SU-DHL-6 (cell line): Measurements from ENCODE around the gene ARMC7.

ENCODE experiments used
- H2AFZ ChIP-seq: fragments of 200-600 bp; sonication (generic); 2 replicates; pipeline ENCODE4 v1.6.1; 2014; ENCODE audit warnings: low read depth, mild to moderate bottlenecking, moderate library complexity, mixed read lengths, antibody characterized with exemption, low read length; ENCODE audit not compliant: severe bottlenecking
- H3F3A ChIP-seq: fragments of 200-600 bp; shearing (Covaris generic); 2 replicates; pipeline ENCODE4 v1.6.0; 2016; ENCODE audit warnings: antibody characterized with exemption, mild to moderate bottlenecking; ENCODE audit not compliant: insufficient read depth
- H3K27ac ChIP-seq: fragments of 200-600 bp; sonication (generic); 2 replicates; pipeline ENCODE4 v1.5.1; 2016; ENCODE audit warnings: low read depth, mild to moderate bottlenecking, low read length, moderate library complexity, mixed read lengths
- H3K27me3 ChIP-seq: fragments of 200-600 bp; sonication (generic), shearing (Covaris generic); 2 replicates; pipeline ENCODE4 v1.6.0; 2014; ENCODE audit warnings: mild to moderate bottlenecking, low read length
- H3K36me3 ChIP-seq: fragments of 200-600 bp; sonication (generic); 2 replicates; pipeline ENCODE4 v1.6.1; 2014; ENCODE audit warnings: mild to moderate bottlenecking, low read length, mixed read lengths
- H3K4me2 ChIP-seq: fragments of 300-600, 200-600 bp; shearing (Covaris generic), sonication (generic); 2 replicates; pipeline ENCODE4 v1.6.0; 2014; ENCODE audit warnings: low read length, low read depth, mild to moderate bottlenecking; ENCODE audit not compliant: poor library complexity, severe bottlenecking
- H3K4me3 ChIP-seq: fragments of 200-600 bp; sonication (generic); 2 replicates; pipeline ENCODE4 v1.5.1; 2014; ENCODE audit warnings: antibody characterized with exemption, low read length, mild to moderate bottlenecking, mixed read lengths; ENCODE audit not compliant: insufficient read depth, poor library complexity, severe bottlenecking
- H3K79me2 ChIP-seq: fragments of 200-600 bp; sonication (generic); 2 replicates; pipeline ENCODE4 v1.6.1; 2014; ENCODE audit warnings: mild to moderate bottlenecking, low read length, moderate library complexity; ENCODE audit not compliant: insufficient read depth
- H3K9ac ChIP-seq: fragments of 200-600 bp; sonication (generic); 2 replicates; pipeline ENCODE4 v1.7.0; 2014; ENCODE audit warnings: mild to moderate bottlenecking, low read length
- H3K9me2 ChIP-seq: fragments of 200-600 bp; sonication (generic); replicated peaks from 2 replicates; pipeline ENCODE4 v1.6.1; 2014; ENCODE audit warnings: low read length; ENCODE audit not compliant: insufficient read depth
- H3K9me3 ChIP-seq: fragments of 200-600 bp; sonication (generic); 2 replicates; pipeline ENCODE4 v1.6.1; 2014; ENCODE audit warnings: low read length, mixed read lengths; ENCODE audit not compliant: insufficient read depth
- H4K20me1 ChIP-seq: fragments of 200-600 bp; sonication (generic); 2 replicates; pipeline ENCODE4 v1.6.1; 2014; ENCODE audit warnings: low read depth, mild to moderate bottlenecking, antibody characterized with exemption, low read length, moderate library complexity, mixed read lengths
- CTCF ChIP-seq: fragments of 200-600 bp; sonication (generic); IDR thresholded peaks from one replicate; pipeline ENCODE4 v1.5.1; 2017; ENCODE audit warnings: antibody characterized with exemption, mild to moderate bottlenecking, low read length, moderate library complexity; ENCODE audit not compliant: insufficient read depth, poor library complexity, severe bottlenecking
- EZH2phosphoT487 ChIP-seq: fragments of 200-600 bp; sonication (generic), shearing (Covaris generic); conservative IDR thresholded peaks from 2 replicates; pipeline ENCODE4 v1.6.1; 2018; ENCODE audit warnings: mild to moderate bottlenecking, antibody characterized with exemption, low read length, moderate library complexity, mixed read lengths

The ARMC7 gene

GRCh38 chr17:75079023-75079373 is 30.8 kb upstream of the ARMC7 start:
- H3K36me3 ChIP-seq = no peaks in the 10 kb centered on the region
- H3K27ac ChIP-seq = no peak overlapping the region
- no peak overlapping the region for H3K4me2 ChIP-seq
- no peaks in the 10 kb centered on the region for H3K27me3 ChIP-seq
- no peaks in the 10 kb centered on the region for H3K79me2 ChIP-seq
- H4K20me1 ChIP-seq = no peaks in the 10 kb centered on the region
- H3K4me3 ChIP-seq = no peak overlapping the region
- H2AFZ ChIP-seq = no peak overlapping the region
- H3K9me3 ChIP-seq = no peaks in the 10 kb centered on the region
- no peaks in the 10 kb centered on the region for H3F3A ChIP-seq
- no peak for TF ChIP-seq CTCF
- no peak for TF ChIP-seq EZH2phosphoT487
- no peak overlapping the region for H3K9ac ChIP-seq
- H3K9me2 ChIP-seq = no peaks in the 10 kb centered on the region

GRCh38 chr17:75081611-75082540 is 27.9 kb upstream of the ARMC7 start:
- no peaks in the 10 kb centered on the region for H3K36me3 ChIP-seq
- H3K27me3 ChIP-seq = no peaks in the 10 kb centered on the region
- H3K27ac ChIP-seq = no peak overlapping the region
- no peak overlapping the region for H3K4me3 ChIP-seq
- no peak overlapping the region for H3K9ac ChIP-seq
- no peak overlapping the region for H3K4me2 ChIP-seq
- no peaks in the 10 kb centered on the region for H3K9me3 ChIP-seq
- no peaks in the 10 kb centered on the region for H4K20me1 ChIP-seq
- no peaks in the 10 kb centered on the region for H3K79me2 ChIP-seq
- no peaks in the 10 kb centered on the region for H3K9me2 ChIP-seq
- TF ChIP-seq CTCF (no peak), EZH2phosphoT487 (no peak)
- no peak overlapping the region for H2AFZ ChIP-seq
- H3F3A ChIP-seq = no peaks in the 10 kb centered on the region

GRCh38 chr17:75082683-75083082 is 27.1 kb upstream of the ARMC7 start:
- Histone ChIP-seq H4K20me1 (no peaks in the 10 kb centered on the region), H3K4me3 (no peak overlapping the region), H3K27me3 (no peaks in the 10 kb centered on the region), H3K36me3 (no peaks in the 10 kb centered on the region), H3K9me2 (no peaks in the 10 kb centered on the region), H3K4me2 (no peak overlapping the region), H3F3A (no peaks in the 10 kb centered on the region), H3K27ac (no peak overlapping the region), H3K9ac (no peak overlapping the region), H2AFZ (no peak overlapping the region), H3K9me3 (no peaks in the 10 kb centered on the region), H3K79me2 (no peaks in the 10 kb centered on the region)
- TF ChIP-seq CTCF (no peak), EZH2phosphoT487 (no peak)
